Stimulated activated CD8-positive, alpha-beta memory T cell treated with anti-CD3 and anti-CD28 coated beads, Interleukin-7, amount 100 ng/mL, for 48 hours (primary cell): ENCODE data around the gene CADPS2.

Experiments
- DNase-seq, 2 donors: peaks; one replicate each; pipeline ENCODE4 v3.0.0-alpha.2; 2020; ENCODE audit warnings: low read depth in 1 of 2; ENCODE audit errors: extremely low read depth in 1 of 2

The CADPS2 gene

GRCh38 chr7:122316467-122317388 lies 569.5 kb downstream of the CADPS2 start:
- no peak for DNase-seq

GRCh38 chr7:122315507-122316466 lies 570.5 kb downstream of the CADPS2 start:
- no peak for DNase-seq

- no peak for DNase-seq
These were observed 572.0 kb downstream of the CADPS2 start for GRCh38 chr7:122314284-122314683.

- no peak for DNase-seq
These were observed 573.5 kb downstream of the CADPS2 start for GRCh38 chr7:122312789-122313188.

GRCh38 chr7:122311734-122312450 lies 574.4 kb downstream of the CADPS2 start:
- DNase-seq = no peak

- DNase-seq = no peak
These were observed 575.1 kb downstream of the CADPS2 start for GRCh38 chr7:122311050-122311700.

- no peak for DNase-seq
These were observed 575.9 kb downstream of the CADPS2 start for GRCh38 chr7:122310119-122311021.

GRCh38 chr7:122309421-122309820 lies 576.8 kb downstream of the CADPS2 start:
- no peak for DNase-seq

- DNase-seq = no peak
These were observed 579.0 kb downstream of the CADPS2 start for GRCh38 chr7:122307228-122307621.

GRCh38 chr7:122306320-122307227 lies 579.7 kb downstream of the CADPS2 start:
- DNase-seq = no peak

GRCh38 chr7:122305475-122306319 lies 580.6 kb downstream of the CADPS2 start:
- DNase-seq = no peak

GRCh38 chr7:122304996-122305421 lies 581.3 kb downstream of the CADPS2 start:
- DNase-seq = no peak

- DNase-seq = no peak
These were observed 581.8 kb downstream of the CADPS2 start, which contains the start of gene FEZF1 for GRCh38 chr7:122304319-122304975. Gene FEZF1 (minus strand): TSS chr7:122304750. CDS start chr7:122304437, 313 bp downstream.

GRCh38 chr7:122303531-122304318 lies 582.5 kb downstream of the CADPS2 start:
- no peak for DNase-seq

- no peak for DNase-seq
These were observed 583.3 kb downstream of the CADPS2 start for GRCh38 chr7:122302761-122303530.
